GM13976 (cell line): Measurements from ENCODE around the gene SLC25A25.

ENCODE experiments used
- DNase-seq: peaks from one replicate; pipeline ENCODE4 v3.0.0; 2012; ENCODE audit warnings: low spot score
- in situ Hi-C: fragments of 300-500 bp; cut with MboI; formaldehyde crosslinking; loops from one replicate; pipeline ENCODE4 v1.12.0; 2022; ENCODE audit warnings: low sequenced_read_pairs, mixed read lengths, inconsistent platforms; ENCODE audit not compliant: unreplicated experiment
- TF ChIP-seq, protein P1 (sequence below): IDR thresholded peaks from 2 replicates; pipeline ENCODE4 v1.5.1; 2012; ENCODE audit warnings: borderline replicate concordance, mild to moderate bottlenecking; ENCODE audit not compliant: insufficient read depth; ENCODE audit errors: extremely low read depth, missing control alignments, control extremely low read depth

SLC25A25 gene

DNA sequence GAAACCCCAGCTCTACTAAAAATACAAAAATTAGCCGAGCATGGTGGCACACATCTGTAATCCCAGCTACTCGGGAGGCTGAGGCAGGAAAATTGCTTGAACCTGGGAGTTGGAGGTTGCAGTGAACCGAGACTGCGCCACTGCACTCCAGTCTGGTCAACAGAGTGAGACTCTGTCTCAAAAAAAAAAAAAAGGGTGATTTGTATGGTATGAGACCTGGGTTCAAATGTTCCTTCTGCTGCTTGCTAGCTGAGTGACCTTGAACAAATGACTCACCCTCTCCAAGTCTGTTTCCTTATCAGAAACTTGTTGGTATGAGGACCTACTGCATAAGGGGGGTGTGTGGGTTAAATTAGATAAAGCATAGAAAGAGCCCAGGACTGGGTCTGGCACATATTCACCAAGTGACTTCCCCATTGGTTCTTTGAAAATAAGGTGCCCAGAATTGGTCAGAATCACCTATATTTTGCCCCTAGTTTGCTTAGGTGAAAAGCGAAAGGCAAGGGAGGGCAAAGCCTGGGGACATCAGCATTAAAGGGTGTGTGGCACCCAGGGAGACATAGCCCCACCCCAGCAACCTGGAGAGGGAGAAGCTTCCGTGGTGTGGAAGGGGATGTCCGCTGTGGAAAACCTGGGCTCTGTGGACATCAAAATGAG is 9.9 kb downstream of the SLC25A25 start:
- TF ChIP-seq, protein P1, sequence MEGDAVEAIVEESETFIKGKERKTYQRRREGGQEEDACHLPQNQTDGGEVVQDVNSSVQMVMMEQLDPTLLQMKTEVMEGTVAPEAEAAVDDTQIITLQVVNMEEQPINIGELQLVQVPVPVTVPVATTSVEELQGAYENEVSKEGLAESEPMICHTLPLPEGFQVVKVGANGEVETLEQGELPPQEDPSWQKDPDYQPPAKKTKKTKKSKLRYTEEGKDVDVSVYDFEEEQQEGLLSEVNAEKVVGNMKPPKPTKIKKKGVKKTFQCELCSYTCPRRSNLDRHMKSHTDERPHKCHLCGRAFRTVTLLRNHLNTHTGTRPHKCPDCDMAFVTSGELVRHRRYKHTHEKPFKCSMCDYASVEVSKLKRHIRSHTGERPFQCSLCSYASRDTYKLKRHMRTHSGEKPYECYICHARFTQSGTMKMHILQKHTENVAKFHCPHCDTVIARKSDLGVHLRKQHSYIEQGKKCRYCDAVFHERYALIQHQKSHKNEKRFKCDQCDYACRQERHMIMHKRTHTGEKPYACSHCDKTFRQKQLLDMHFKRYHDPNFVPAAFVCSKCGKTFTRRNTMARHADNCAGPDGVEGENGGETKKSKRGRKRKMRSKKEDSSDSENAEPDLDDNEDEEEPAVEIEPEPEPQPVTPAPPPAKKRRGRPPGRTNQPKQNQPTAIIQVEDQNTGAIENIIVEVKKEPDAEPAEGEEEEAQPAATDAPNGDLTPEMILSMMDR = no peak
- DNase-seq = no peak
- in situ Hi-C loops = no loop called here

DNA sequence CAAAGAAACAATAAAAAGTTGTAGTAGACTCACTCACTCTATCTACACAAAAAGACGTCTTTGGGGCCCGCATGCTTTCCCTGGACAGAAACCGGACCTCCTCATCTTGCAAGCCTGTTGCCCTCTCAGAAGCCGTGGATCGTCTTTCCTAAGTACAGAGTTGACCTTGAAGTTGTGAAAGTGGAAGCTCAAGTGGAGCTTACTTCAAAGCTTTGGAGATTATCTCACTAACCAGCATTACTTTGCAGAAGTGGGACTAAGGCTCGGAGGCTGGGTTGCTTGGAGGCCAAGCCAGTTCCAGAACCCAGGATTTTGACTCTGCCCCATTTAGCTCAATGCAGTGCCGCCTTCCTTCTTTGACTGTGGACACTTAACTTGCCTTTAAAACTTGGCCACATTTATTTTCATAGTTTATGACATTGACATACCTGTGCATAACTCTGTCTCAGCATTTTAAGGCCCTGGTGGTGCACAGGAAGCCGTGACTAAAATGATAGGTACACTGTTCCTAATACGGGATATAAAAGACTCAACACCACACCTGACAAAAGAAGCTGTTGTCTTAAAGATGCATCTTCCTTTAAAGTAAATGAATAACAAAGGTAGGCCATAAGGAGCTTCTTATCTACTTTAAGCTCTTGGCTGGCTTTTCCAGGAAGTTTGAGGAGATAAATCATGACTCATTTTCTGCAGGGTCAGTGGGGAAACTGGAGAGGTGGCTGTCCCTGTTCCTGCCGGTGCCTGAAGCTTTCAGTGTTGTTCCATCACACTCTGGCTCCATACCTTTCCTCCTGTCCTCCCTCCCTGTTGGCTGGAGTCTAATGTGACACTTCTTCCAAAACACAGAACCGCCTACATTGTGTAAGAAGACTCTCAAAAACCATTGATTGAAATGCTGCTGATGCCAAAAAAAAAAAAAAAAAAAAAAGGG is 10.7 kb downstream of the SLC25A25 start:
- no peak for DNase-seq
- TF ChIP-seq, protein P1 = no peak
- in situ Hi-C loops = no loop called here

DNA sequence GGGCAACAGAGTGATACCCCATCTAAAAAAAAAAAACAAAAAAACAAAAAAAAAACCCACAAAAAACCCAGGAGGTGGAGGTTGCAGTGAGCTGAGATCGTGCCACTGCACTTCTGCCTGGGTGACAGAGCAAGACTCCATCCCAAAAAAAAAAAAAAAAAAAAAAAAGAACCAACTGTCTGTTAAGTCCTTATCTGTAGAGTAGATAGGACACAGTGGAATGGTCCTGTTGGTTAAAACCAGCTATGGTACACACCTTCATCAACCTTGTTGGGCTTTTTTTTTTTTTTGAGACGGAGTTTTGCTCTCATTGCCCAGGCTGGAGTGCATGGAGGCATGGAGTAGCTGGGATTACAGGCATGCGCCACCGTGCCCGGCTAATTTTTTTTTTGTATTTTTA is 12.2 kb downstream of the SLC25A25 start:
- DNase-seq = no peak
- in situ Hi-C loops = no loop called here
- TF ChIP-seq, protein P1 = no peak

GRCh38 chr9:128081056-128081455 is 13.0 kb downstream of the SLC25A25 start:
- TF ChIP-seq, protein P1 = no peak
- in situ Hi-C loops = no loop called here
- DNase-seq = no peak

GRCh38 chr9:128082151-128082550 is 14.1 kb downstream of the SLC25A25 start:
- in situ Hi-C loops = no loop called here
- DNase-seq = no peak
- TF ChIP-seq, protein P1 = no peak

- TF ChIP-seq, protein P1 = no peak
- DNase-seq = no peak
- in situ Hi-C loops = no loop called here
These were observed 16.7 kb downstream of the SLC25A25 start for GRCh38 chr9:128084746-128085145.
